ENCODE measurements around the gene DTNA.

The DTNA gene

GRCh38 chr18:34773961-34774766 lies 64.1 kb downstream of the DTNA start:
- DNase-seq, result no peak

GRCh38 chr18:34775461-34775860 lies 65.4 kb downstream of the DTNA start:
- no peak for DNase-seq

DNA sequence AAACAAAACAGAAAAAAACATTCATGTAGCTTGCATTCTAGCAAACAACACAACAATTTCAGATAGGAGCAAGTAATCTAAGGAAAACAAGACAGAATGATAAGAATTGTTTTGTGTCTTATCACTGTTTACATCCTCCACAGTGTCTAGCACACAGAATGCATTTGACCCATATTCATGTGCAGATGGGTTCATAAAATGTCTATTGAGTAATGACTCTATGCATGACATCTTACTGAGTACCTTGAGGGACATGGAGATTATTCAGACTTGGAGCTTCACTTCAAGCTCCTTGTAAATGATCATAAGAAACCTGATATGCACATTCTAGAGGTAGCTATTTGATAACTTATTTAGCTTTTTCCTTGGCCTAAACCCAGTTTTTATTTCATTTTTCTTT lies 69.0 kb downstream of the DTNA start:
- DNase-seq, result no peak

GRCh38 chr18:34780856-34781255 lies 70.8 kb downstream of the DTNA start:
- no peak for DNase-seq

GRCh38 chr18:34783501-34783900 lies 73.4 kb downstream of the DTNA start:
- DNase-seq, result no peak

DNA sequence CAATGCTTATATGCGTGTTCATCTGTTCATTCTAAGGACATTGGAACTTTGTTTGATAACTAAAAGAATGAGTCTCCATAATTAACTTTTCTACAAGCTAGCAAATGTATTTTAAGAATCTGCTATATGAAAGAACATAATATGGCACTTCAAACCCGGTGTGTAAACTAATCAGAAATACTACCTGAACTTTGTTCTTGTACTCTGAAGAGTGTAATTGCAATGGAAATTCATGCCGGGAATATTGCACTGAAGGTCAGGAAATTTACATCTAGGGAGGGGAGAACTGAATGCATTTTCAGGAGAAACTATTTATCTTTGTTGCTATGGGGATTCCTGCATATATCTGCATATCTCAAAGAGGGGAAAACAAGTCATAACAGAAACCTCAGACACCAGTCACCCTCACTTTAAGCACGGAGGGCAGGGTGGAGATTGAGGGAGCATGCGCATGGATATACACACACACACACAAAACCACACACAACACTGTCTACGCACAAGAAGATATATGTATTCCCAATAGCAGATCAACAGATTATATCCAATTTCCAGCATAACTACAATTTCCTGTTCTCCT lies 76.2 kb downstream of the DTNA start:
- no peak for DNase-seq

DNA sequence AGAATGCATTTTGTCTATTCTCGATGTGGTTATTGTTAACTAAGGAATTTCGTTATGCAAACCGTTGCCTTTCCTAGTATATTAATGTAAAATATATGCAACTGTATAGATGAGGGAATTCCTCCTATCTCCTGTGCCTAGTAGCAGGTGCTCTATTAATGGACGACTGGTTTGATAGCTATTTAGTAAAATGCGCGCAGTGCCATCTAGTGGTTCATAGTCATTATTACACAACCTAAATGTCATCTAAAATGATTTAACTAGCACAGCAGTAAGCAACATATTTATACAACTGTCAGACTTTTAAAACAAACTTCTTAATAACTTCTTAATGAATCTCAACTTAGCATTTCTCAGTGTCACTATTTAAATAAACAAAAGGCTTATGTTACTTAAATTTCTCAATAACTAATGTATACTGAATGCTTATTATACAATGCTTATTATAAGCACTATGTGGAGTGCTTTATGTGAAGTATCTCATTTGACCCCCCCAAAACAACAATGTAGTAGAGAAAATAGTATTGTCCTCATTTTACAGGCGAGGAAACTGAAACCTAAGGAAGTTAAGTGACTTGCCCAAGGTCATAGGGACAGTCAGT lies 77.9 kb downstream of the DTNA start:
- DNase-seq, result peak; percentile 0

DNA sequence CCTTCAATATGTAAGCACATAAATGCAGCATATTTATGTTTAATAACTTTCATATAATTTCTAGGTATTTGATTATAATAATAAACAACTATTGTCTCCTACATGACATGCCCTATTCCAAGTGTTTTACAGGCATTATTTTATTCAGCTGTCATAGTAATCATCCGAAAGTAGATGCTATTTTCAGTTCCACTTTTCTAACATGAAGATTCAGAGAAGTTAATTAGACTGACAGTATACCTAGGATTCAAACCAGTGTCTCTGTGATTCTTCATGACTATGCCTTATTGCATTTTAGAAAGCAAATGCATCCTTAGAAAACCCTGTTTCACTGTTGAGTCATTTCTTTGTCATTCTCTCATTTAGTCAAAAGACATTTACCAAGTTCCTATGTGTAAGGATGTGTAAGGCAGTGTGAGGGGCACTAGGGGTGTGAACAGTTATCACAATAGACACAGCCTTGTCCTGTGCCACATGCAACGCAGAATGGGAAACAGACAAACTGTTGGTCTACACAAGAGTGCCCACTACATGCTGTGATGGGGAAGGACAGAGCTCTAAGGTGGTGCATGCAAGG lies 79.8 kb downstream of the DTNA start:
- no peak for DNase-seq

- DNase-seq, result no peak
Observed at GRCh38 chr18:34794348-34794747, 84.2 kb downstream of the DTNA start.

GRCh38 chr18:34795070-34795732 lies 85.1 kb downstream of the DTNA start:
- DNase-seq, result no peak

DNA sequence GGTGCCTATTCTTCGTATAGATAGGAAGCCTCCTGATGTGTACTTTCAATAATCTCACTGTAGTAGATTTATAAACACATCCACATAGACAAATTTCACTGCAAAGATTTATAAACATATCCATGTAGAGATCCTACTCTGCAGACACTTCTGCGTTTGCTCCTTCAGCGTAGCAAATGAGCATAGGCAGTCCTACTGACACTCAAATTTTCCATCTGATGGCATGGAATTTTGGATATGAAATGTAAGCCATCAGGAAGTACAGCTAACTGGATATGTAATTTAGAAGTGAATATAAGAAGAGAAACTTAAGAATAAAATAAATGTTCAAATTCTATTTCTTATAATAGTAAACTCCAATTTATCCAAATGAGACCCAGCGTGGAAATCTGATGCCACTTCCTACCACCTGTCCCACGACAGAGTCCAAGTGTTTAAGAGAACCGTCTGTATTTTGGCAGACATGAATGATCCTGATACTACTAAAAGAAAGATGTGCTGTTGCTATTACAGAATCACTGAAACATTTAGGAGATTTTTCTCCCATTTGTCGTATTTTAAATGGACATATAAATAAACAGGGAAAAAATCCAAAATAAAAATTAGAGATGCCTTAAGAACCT lies 86.0 kb downstream of the DTNA start:
- no peak for DNase-seq

GRCh38 chr18:34799291-34799690 lies 89.2 kb downstream of the DTNA start:
- DNase-seq, result no peak

DNA sequence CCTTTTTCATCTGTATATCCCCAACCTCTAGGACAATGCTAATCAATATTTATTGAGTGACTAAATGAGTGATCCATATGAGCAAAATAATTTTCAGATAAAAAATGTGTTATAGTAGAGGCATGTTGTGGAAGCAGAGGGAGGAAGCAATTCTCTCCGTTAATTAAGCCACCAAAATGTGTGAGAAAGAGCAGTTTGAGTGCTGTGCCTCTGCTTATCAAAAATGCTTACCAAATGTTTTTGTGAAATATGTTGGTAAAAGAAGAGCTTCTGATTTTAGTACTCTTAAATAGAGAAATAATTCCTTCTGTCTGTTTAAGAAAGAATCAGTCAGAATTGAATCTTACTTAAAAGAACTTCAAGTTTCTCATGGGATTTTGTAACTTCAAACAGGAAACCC lies 90.3 kb downstream of the DTNA start:
- DNase-seq, result no peak

DNA sequence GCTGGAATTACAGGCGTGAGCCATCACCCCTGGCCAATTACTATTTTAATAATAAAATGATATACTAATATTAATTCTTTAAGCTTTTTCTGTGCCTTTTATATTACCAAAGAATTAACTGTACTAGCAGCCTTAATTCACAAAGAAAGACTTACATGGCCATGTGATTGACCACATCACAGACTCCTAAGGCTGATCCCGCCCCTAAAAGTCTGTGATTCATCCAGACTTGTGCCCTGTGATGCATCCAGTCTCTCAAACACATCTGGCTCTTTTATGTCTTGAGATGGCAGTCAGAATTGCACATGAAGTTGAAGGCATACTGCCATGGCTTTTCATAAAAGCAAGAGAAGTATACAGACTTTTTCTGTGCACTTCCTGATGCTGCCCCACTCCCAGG lies 91.7 kb downstream of the DTNA start:
- no peak for DNase-seq

DNA sequence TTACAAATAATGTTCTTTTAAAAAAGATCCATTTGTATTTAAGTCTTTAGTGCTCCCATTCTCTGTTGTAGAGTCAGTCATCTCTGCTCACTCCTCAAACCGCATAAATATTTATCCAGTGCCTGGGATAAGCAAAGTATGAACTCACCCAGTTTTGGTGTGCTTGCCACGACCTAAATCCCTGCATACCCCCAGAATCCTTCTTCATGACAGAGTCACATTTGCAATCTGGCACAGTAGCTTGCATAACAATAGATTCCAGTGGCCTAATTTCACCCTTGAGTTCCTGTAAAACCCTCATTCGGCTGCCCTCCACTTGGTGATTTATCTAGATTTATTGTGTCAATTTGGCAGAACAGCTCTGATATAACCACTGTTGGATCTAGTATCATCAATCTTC lies 92.9 kb downstream of the DTNA start:
- DNase-seq, result no peak

DNA sequence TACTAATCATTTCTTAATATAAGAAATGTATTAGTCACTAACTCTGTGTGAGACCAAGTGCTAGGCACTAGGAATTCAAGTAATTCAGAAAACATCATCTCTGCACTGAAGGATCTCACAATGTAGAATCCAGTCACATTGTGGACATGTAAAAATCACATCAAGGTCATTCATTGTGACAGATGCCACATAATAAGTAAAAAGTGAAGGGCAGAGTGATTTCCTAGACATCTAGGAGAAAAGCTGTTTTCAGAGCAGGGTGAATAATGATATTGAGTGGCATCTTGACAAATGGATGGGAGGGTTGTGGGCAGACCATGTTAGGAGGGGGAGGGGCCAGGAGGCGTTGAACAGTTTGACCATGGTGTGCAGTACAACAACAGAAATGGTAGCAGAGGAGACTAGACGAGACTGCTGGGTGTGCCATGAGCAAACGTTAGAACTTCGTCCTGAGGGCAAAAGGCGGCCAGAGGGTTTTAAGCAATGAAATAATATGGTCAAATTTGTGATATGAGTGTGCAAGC lies 93.8 kb downstream of the DTNA start:
- no peak for DNase-seq

DNA sequence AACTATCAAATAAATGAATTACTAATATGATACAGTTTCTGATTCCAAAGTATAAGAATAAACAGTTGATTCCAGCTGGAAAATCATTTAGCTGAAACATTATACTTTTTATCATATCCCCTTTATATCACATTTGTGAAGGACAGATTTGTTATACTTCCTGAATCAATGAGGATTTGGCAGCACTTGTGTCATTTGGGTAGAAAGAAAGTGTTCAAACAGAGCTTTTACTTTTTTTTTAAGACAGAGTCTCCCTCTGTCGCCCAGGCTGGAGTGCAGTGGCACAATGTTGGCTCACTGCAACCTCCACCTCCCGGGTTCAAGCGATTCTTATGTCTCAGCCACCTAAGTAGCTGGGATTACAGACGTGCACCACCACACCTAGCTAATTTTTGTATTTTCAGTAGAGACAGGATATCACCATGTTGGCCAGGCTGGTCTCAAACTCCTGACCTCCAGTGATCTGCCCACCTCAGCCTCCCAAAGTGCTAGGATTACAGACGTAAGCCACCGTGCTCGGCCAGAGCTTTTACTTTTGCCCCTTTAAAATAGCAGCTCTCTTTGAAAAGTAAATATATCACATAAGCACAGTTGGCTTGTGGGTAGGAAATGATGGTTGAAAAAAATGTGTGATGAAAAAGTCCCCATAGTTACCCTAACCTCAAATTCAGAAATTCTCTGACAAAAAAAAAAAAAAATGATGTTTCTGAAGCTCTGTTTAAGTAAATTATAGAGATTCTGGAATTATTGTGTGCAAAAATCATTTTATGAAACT lies 95.2 kb downstream of the DTNA start:
- DNase-seq, result no peak

- DNase-seq, result no peak
Observed at GRCh38 chr18:34805878-34806351, 95.8 kb downstream of the DTNA start.

DNA sequence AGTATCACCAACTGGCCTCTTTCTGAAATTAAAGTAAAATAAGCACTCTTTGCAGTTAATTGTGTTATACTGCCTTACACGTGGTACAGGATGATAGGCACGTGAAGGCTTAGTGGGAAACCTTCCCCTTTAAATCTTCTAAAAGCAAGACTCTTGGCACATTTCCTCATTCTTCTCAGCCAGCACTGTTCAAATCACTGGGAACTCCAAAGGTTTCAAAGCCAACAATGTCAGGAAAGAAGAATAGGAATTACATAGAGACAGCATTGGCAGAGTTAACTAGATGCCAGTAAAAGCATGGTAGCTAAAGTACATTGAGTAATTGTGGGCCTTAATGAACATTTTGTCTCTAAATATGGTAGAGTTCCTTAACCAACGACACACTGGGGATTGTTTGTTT lies 96.4 kb downstream of the DTNA start:
- DNase-seq, result no peak

DNA sequence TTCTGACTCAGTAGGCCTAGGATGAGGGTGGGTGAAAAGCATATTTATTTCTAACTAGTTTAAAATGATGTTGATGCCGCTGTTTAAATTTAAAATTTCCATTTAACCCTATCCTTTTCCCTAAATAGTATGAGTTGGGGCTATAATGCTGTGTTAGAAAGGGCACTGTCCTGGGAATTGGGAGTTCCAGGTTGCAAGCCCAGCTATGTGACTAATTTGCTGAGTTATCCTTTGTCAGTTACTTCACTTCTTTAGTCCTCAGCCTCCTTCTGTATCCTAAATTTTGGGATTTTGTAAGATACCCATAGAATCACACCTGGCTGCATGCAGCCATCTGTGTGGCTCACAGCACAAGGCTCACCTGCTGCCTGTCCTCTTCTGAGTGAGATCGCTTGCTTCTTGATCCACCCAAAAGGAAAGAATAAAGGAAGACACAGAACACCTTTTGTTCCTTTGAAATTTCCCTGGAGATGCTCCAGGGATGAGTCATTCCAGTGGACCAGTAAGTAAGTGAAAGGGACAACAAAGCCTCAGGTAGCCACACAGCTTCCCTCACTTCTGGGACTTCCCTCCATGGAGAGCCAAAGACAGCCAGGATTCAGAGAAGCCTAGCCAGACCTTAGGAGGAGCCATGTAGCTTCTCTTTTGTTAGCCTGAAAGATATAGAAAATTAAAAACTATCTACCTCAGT lies 97.2 kb downstream of the DTNA start:
- DNase-seq, result no peak

DNA sequence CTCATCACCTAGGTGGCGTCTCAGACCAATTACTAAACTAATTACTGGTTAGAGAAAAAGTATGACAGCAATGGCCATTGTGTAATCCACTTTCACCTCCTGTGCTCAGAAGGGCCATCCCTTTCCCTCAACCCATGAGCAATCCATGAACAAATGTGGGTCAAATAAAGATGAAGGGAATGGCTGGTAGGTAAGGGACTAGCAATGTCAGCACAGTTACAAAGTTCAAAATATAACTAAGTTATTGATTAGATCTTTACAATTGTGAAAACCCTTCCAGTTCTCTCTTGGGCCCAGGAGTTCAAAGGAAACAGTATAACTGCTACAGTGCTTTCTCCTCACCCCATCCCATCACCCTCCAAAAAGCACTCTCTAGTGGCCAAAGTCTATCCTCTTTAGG lies 98.3 kb downstream of the DTNA start:
- no peak for DNase-seq
